ENCODE measurements around the gene GIPC1. TPM values are rescaled to one million over a fixed set of nuclear protein-coding genes. Genes with fewer than 3 reads are reported as not detected.

Gene GIPC1
- total and polyA plus RNA-seq, 2 of the 4 experiments (the other 2 are of a cell fraction) = 74.2 to 133 TPM

DNA sequence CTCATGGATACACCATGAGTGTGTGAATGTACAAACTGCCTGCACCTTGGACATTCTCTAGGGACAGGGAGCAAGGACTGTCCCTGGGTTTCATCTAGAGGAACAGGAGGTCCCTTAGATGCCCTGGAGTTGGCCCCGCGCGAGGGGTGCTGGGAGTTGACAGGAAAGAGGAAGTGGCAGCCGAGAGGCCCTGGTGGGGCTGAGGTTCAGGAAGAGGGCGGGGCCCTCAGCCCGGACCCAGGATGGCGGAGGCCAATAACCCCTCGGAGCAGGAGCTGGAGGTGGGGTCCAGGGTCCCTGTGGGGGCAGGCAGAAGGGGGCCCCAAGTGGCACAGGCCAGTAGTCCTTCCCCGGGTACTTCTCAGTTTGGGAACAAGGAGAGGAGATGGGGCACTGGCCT lies 55.9 kb downstream of the GIPC1 start:
- dilution Hi-C loops (cut with HindIII; ENCODE audit: low sequenced_read_pairs, unreplicated experiment) = no loop called here
- H4K91ac ChIP-seq (ENCODE audit: insufficient read depth, low read depth, low read length) = no peak overlapping the region
- H3K4me2 ChIP-seq (ENCODE audit: low read depth, low read length) = no peak overlapping the region
- peaks cover 36% of the 10 kb centered on the region for H3K36me3 ChIP-seq (ENCODE audit: control insufficient read depth, insufficient read depth, low read length)
- no peak overlapping the region for H2BK5ac ChIP-seq (ENCODE audit: low read depth, low read length, poor library complexity, severe bottlenecking)
- ChIA-PET CTCF (no interaction called here), POLR2A (ENCODE audit: unreplicated experiment) (no interaction called here)
- DNase-seq (no peak), ATAC-seq (ENCODE audit: low read depth) (no peak)
- no peak overlapping the region for H3K4ac ChIP-seq (ENCODE audit: low read depth, low read length)
- no peak overlapping the region for H3K18ac ChIP-seq (ENCODE audit: low read depth, low read length)
- no peak overlapping the region for H2AK9ac ChIP-seq (replicated peaks; ENCODE audit: low read depth, low read length, poor library complexity)
- no peak overlapping the region for H3K23ac ChIP-seq (ENCODE audit: low read depth, low read length)
- peak overlapping the region; percentile 43 for H2AFZ ChIP-seq (replicated peaks; ENCODE audit: low read length, poor library complexity)
- 0 out of 2 replicates have a peak overlapping the region, but pooled peaks have one; percentile 23 for H4K5ac ChIP-seq (ENCODE audit: low read depth, low read length)
- H4K8ac ChIP-seq (ENCODE audit: low read depth in 2 of 2, low read length in 2 of 2) = no peak overlapping the region
- TF ChIP-seq CHD1 (IDR thresholded peaks at IDR 0.05; ENCODE audit: low read depth, low read length) (no peak), FOS (IDR thresholded peaks at IDR 0.05; ENCODE audit: low read depth, low read length) (no peak), POLR2A (IDR thresholded peaks at IDR 0.05; ENCODE audit: low read depth, low read length) (no peak), CEBPB (IDR thresholded peaks at IDR 0.05; ENCODE audit: low read depth, low read length) (no peak), BHLHE40 (IDR thresholded peaks at IDR 0.05; ENCODE audit: low read depth, low read length) (no peak)
- TF ChIP-seq, protein P1, sequence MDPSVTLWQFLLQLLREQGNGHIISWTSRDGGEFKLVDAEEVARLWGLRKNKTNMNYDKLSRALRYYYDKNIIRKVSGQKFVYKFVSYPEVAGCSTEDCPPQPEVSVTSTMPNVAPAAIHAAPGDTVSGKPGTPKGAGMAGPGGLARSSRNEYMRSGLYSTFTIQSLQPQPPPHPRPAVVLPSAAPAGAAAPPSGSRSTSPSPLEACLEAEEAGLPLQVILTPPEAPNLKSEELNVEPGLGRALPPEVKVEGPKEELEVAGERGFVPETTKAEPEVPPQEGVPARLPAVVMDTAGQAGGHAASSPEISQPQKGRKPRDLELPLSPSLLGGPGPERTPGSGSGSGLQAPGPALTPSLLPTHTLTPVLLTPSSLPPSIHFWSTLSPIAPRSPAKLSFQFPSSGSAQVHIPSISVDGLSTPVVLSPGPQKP (IDR thresholded peaks at IDR 0.05; ENCODE audit: borderline replicate concordance, low read depth, low read length) = no peak
- in situ Hi-C loops (cut with MboI; ENCODE audit: low sequenced_read_pairs) = no loop called here
- peaks cover 31% of the 10 kb centered on the region for H3K9me1 ChIP-seq (ENCODE audit: insufficient read depth, low read length)
- H2BK20ac ChIP-seq (ENCODE audit: low read depth, low read length) = no peak overlapping the region
- no peak overlapping the region for H3K56ac ChIP-seq (ENCODE audit: extremely low read depth, insufficient read depth, low read length)
- no peaks in the 10 kb centered on the region for H3K9me3 ChIP-seq (ENCODE audit: control insufficient read depth, insufficient read depth, low read length)
- peaks cover 5% of the 10 kb centered on the region for H3K4me1 ChIP-seq (ENCODE audit: control insufficient read depth, insufficient read depth, low read length)
- peaks cover 31% of the 10 kb centered on the region for H4K20me1 ChIP-seq (ENCODE audit: insufficient read depth, low read length)
- H2BK120ac ChIP-seq (ENCODE audit: low read depth, low read length) = no peak overlapping the region
- intact Hi-C loops (cut with micrococcal nuclease) = no loop called here
- peaks cover 17 to 75% of the 10 kb centered on the region in 2 experiments for H3K79me1 ChIP-seq (ENCODE audit: low read depth in 1 of 2, low read length in 2 of 2)
- H3K14ac ChIP-seq (replicated peaks; ENCODE audit: low read depth, low read length) = no peak overlapping the region
- no peak overlapping the region for H3K4me3 ChIP-seq (ENCODE audit: insufficient read depth, low read depth, low read length)
- H3K27ac ChIP-seq (ENCODE audit: insufficient read depth, low read length) = no peak overlapping the region
- H3K27me3 ChIP-seq (ENCODE audit: control insufficient read depth, insufficient read depth, low read length) = no peaks in the 10 kb centered on the region
- no peak overlapping the region for H3K9ac ChIP-seq (ENCODE audit: low read depth, low read length)
- no peak overlapping the region for H2AK5ac ChIP-seq (ENCODE audit: low read depth, low read length)
- no TSS peak for BruUV-seq (replicated peaks)
- WGBS, 2 experiments (ENCODE audit: extremely low coverage in 2 of 2, insufficient read length in 1 of 2) = 54% methylated on average over 5 of the region's 9 CpGs; no CpG with 5 or more reads in 1 of the 2 experiments
- no peak overlapping the region for H2BK15ac ChIP-seq (ENCODE audit: low read depth, low read length)
